DND-41 (cell line): Measurements from ENCODE around the gene CD300LG.

Experiments used
- ATAC-seq: fragments of 200-7000 bp; cut with Tn5 transposase; 3 replicates; pipeline ENCODE4 v1.9.1; 2021; ENCODE audit warnings: low read depth; ENCODE audit not compliant: insufficient read depth
- DNase-seq: peaks from one replicate; pipeline ENCODE4 v3.0.0-alpha.2; 2020
- H2AFZ ChIP-seq: 2 replicates; pipeline ENCODE4 v1.6.0; 2012; ENCODE audit warnings: low read depth, low read length
- H3K27ac ChIP-seq: 2 replicates; pipeline ENCODE4 v1.5.1; 2012; ENCODE audit warnings: low read length, inconsistent platforms
- H3K27me3 ChIP-seq: fragments of 200-600 bp; sonication (generic); 2 replicates; pipeline ENCODE4 v1.6.0; 2012; ENCODE audit warnings: low read length, mild to moderate bottlenecking, inconsistent platforms; ENCODE audit not compliant: insufficient read depth, poor library complexity
- H3K36me3 ChIP-seq: 2 replicates; pipeline ENCODE4 v1.5.1; 2012; ENCODE audit warnings: low read length, inconsistent platforms; ENCODE audit not compliant: insufficient read depth
- H3K4me1 ChIP-seq: 2 replicates; pipeline ENCODE4 v1.5.1; 2012; ENCODE audit warnings: mild to moderate bottlenecking, low read length; ENCODE audit not compliant: insufficient read depth
- H3K4me2 ChIP-seq: 2 replicates; pipeline ENCODE4 v1.6.0; 2012; ENCODE audit warnings: mild to moderate bottlenecking, moderate library complexity, low read length, inconsistent platforms; ENCODE audit not compliant: insufficient read depth
- H3K4me3 ChIP-seq, 2 experiments: fragments of 200-600 bp in 1 of 2; shearing (Covaris generic) in 1 of 2; 2 replicates each; pipeline ENCODE4 v1.5.1; 2012 to 2016; ENCODE audit warnings: inconsistent platforms in 2 of 2, low read length in 2 of 2, mild to moderate bottlenecking in 2 of 2, low read depth in 1 of 2, moderate library complexity in 1 of 2
- H3K79me2 ChIP-seq: 2 replicates; pipeline ENCODE4 v1.6.0; 2012; ENCODE audit warnings: low read length, inconsistent platforms; ENCODE audit not compliant: insufficient read depth
- H3K9ac ChIP-seq: 2 replicates; pipeline ENCODE4 v1.6.0; 2012; ENCODE audit warnings: low read depth, mild to moderate bottlenecking, inconsistent platforms, low read length, moderate library complexity
- H3K9me3 ChIP-seq: 2 replicates; pipeline ENCODE4 v1.5.1; 2012; ENCODE audit warnings: low read length, moderate library complexity, mild to moderate bottlenecking, inconsistent platforms; ENCODE audit not compliant: insufficient read depth, severe bottlenecking
- H4K20me1 ChIP-seq: 2 replicates; pipeline ENCODE4 v1.6.0; 2012; ENCODE audit warnings: low read length; ENCODE audit not compliant: insufficient read depth
- CTCF ChIP-seq: IDR thresholded peaks from 2 replicates; pipeline ENCODE4 v1.5.1; 2012; ENCODE audit warnings: borderline replicate concordance, low read length, moderate library complexity, mild to moderate bottlenecking; ENCODE audit not compliant: poor library complexity, severe bottlenecking; ENCODE audit errors: extremely low read depth
- EZH2 ChIP-seq: IDR thresholded peaks from 3 replicates; pipeline ENCODE4 v1.6.1; 2012; ENCODE audit warnings: borderline replicate concordance, low read depth, mild to moderate bottlenecking, moderate library complexity, low read length, inconsistent platforms; ENCODE audit not compliant: severe bottlenecking

Gene CD300LG

DNA sequence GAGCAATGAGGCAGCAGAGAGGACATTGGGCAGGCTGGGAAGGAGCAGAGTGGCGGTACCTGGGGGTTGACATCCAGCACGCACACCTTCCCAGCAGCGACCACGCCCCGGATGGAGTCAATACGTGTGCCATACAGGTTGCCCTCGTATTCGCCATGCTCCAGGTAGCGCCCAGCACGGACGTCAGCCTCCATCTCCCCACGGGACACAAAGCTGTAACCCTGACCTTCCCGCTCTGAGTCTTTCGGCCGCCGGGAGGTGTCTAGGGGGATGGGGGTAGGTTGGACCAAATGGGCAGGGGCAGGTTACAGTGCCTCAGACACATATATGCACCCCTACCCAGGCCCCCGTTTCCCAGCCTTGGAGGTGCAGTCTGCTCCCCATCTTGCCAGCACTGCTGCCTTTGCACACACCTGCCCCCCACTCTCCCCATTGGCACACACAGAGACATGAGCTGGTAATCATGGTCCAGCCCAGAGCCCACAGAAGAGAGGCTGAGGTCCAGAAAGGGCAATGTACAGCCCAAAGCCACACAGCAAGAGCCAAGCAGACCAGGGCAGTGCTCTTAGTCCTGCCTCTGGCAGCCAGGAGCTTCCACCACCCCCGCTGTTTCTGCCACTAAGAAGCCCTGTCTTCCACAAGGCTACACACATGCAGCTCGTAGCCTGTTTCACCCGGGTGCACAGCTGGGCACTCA, 32.9 kb downstream of the CD300LG start:
- Histone ChIP-seq H3K9me3 (no peaks in the 10 kb centered on the region), H3K9ac (no peak overlapping the region), H3K27ac (no peak overlapping the region), H3K4me1 (no peaks in the 10 kb centered on the region), H3K36me3 (no peaks in the 10 kb centered on the region), H3K4me2 (no peak overlapping the region), H3K27me3 (peaks cover 4% of the 10 kb centered on the region), H4K20me1 (peaks cover 4% of the 10 kb centered on the region; the same call in 1 of the 2 replicates), H2AFZ (no peak overlapping the region), H3K4me3 (no peak overlapping the region), H3K79me2 (no peaks in the 10 kb centered on the region)
- ATAC-seq (no peak), DNase-seq (no peak)
- TF ChIP-seq EZH2 (no peak), CTCF (no peak)

DNA sequence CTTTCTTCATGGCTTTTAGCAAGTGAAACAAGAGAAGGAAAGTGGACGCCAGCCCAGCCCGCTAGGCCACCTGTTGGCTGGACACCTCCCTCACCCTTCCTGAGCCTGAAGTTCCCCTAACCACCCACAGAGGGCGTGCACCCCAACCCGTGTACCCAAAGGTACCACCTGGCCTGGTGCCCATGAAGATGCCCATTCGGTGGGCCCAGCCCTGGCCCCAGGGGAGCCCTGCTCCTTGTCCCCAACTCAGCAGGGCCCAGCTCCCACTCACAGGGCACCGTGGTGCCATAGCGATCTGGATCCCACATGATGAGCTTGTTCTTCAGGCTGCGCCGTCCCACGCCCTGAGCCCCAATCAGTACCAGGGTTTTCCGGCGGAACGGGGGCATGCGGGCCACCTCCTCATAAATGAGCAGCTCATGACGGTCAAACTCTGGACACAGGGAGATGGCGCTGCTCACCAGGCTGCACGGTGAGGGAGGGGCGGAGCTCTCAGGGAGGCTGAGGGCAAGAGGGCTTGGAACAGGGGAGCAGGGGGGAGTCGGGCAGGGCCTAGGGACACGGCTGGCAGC, 33.5 kb downstream of the CD300LG start:
- H3K9me3 ChIP-seq = no peaks in the 10 kb centered on the region
- H3K27ac ChIP-seq = no peak overlapping the region
- H3K9ac ChIP-seq = no peak overlapping the region
- H3K36me3 ChIP-seq = no peaks in the 10 kb centered on the region
- H3K79me2 ChIP-seq = no peaks in the 10 kb centered on the region
- peaks cover 4% of the 10 kb centered on the region; the same call in 1 of the 2 replicates for H4K20me1 ChIP-seq
- no peak overlapping the region for H2AFZ ChIP-seq
- peak; percentile 28; the same call in 1 of the 3 replicates for ATAC-seq
- TF ChIP-seq EZH2 (no peak), CTCF (peak; percentile 70)
- H3K27me3 ChIP-seq = peaks cover 4% of the 10 kb centered on the region
- no peak overlapping the region for H3K4me3 ChIP-seq
- DNase-seq = peak; percentile 36
- H3K4me1 ChIP-seq = no peaks in the 10 kb centered on the region
- H3K4me2 ChIP-seq = no peak overlapping the region

GRCh38 chr17:43881181-43881580, 34.2 kb downstream of the CD300LG start:
- no peaks in the 10 kb centered on the region for H3K4me1 ChIP-seq
- H3K27ac ChIP-seq = no peak overlapping the region
- no peak overlapping the region for H3K4me3 ChIP-seq
- no peak for ATAC-seq
- H3K79me2 ChIP-seq = no peaks in the 10 kb centered on the region
- no peak for DNase-seq
- H3K9ac ChIP-seq = no peak overlapping the region
- H3K4me2 ChIP-seq = no peak overlapping the region
- no peaks in the 10 kb centered on the region for H3K9me3 ChIP-seq
- peaks cover 4% of the 10 kb centered on the region for H3K27me3 ChIP-seq
- H4K20me1 ChIP-seq = peaks cover 4% of the 10 kb centered on the region; the same call in 1 of the 2 replicates
- H3K36me3 ChIP-seq = no peaks in the 10 kb centered on the region
- no peak overlapping the region for H2AFZ ChIP-seq
- TF ChIP-seq EZH2 (no peak), CTCF (no peak)
